ENCODE results near the gene ARHGAP6.

DNA sequence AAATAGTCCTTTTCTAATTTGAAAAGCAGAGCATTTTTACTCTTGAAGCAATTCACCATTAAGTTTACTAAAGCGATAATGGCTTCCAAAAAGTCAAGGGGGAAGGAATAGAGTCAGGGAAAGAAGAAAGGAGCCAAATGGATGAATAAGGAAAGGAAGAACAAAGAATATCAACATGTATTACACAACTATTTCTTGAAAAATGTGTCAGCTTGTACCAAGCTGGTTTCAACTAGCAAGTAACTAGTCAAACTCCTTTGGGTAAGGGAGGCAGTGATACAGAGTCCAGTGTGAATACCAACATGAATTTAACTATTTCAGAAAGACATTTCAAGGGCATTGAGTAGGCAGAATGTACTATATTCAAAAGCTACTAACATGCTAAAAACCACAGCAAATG is 112.1 kb downstream of the ARHGAP6 start:
- TF ChIP-seq, protein P1, sequence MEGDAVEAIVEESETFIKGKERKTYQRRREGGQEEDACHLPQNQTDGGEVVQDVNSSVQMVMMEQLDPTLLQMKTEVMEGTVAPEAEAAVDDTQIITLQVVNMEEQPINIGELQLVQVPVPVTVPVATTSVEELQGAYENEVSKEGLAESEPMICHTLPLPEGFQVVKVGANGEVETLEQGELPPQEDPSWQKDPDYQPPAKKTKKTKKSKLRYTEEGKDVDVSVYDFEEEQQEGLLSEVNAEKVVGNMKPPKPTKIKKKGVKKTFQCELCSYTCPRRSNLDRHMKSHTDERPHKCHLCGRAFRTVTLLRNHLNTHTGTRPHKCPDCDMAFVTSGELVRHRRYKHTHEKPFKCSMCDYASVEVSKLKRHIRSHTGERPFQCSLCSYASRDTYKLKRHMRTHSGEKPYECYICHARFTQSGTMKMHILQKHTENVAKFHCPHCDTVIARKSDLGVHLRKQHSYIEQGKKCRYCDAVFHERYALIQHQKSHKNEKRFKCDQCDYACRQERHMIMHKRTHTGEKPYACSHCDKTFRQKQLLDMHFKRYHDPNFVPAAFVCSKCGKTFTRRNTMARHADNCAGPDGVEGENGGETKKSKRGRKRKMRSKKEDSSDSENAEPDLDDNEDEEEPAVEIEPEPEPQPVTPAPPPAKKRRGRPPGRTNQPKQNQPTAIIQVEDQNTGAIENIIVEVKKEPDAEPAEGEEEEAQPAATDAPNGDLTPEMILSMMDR (IDR thresholded peaks at IDR 0.05; ENCODE audit: insufficient read depth, low read length) = no peak
- TF ChIP-seq, protein P2, sequence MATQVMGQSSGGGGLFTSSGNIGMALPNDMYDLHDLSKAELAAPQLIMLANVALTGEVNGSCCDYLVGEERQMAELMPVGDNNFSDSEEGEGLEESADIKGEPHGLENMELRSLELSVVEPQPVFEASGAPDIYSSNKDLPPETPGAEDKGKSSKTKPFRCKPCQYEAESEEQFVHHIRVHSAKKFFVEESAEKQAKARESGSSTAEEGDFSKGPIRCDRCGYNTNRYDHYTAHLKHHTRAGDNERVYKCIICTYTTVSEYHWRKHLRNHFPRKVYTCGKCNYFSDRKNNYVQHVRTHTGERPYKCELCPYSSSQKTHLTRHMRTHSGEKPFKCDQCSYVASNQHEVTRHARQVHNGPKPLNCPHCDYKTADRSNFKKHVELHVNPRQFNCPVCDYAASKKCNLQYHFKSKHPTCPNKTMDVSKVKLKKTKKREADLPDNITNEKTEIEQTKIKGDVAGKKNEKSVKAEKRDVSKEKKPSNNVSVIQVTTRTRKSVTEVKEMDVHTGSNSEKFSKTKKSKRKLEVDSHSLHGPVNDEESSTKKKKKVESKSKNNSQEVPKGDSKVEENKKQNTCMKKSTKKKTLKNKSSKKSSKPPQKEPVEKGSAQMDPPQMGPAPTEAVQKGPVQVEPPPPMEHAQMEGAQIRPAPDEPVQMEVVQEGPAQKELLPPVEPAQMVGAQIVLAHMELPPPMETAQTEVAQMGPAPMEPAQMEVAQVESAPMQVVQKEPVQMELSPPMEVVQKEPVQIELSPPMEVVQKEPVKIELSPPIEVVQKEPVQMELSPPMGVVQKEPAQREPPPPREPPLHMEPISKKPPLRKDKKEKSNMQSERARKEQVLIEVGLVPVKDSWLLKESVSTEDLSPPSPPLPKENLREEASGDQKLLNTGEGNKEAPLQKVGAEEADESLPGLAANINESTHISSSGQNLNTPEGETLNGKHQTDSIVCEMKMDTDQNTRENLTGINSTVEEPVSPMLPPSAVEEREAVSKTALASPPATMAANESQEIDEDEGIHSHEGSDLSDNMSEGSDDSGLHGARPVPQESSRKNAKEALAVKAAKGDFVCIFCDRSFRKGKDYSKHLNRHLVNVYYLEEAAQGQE (IDR thresholded peaks at IDR 0.05; ENCODE audit: insufficient replicate concordance, low read depth) = no peak
- no peak for TF ChIP-seq POLR2AphosphoS5 (IDR thresholded peaks at IDR 0.05; ENCODE audit: low read depth)
- no peak for TF ChIP-seq GABPA (IDR thresholded peaks at IDR 0.05; ENCODE audit: low read depth)
- no peak for TF ChIP-seq SPI1 (IDR thresholded peaks at IDR 0.05; ENCODE audit: borderline replicate concordance, low read depth)

Data from HL-60 (cell line).